HL-60 (cell line): ENCODE results near the gene RDH5.
A peak's percentile ranks its signal among the peaks of the same experiment; 100 is the strongest.

ENCODE experiments used
- DNase-seq, 2 experiments: peaks; one replicate each; pipeline ENCODE4 v3.0.0-alpha.2; 2010 to 2020; ENCODE audit warnings: low read depth in 1 of 2, low spot score in 1 of 2
- H3K27ac ChIP-seq: fragments of 250-450 bp; sonication (Bioruptor Pico); replicated peaks from 2 replicates; pipeline ENCODE4 v1.5.1; 2020; ENCODE audit warnings: mild to moderate bottlenecking, moderate library complexity
- H3K27me3 ChIP-seq: fragments of 250-450 bp; sonication (Bioruptor Pico); 2 replicates; pipeline ENCODE4 v1.5.1; 2021; ENCODE audit warnings: mild to moderate bottlenecking, moderate library complexity; ENCODE audit not compliant: insufficient read depth, poor library complexity, severe bottlenecking
- H3K4me3 ChIP-seq: replicated peaks from 2 replicates; pipeline ENCODE4 v1.5.1; 2011; ENCODE audit warnings: mild to moderate bottlenecking, control low read depth, low read length; ENCODE audit not compliant: insufficient read depth
- CTCF ChIP-seq: IDR thresholded peaks from one replicate; pipeline ENCODE4 v1.5.1; 2011; ENCODE audit warnings: low read length, control low read depth, inconsistent platforms; ENCODE audit not compliant: insufficient read depth
- GABPA ChIP-seq: IDR thresholded peaks from 2 replicates; pipeline ENCODE4 v1.6.1; 2012; ENCODE audit warnings: low read depth
- POLR2AphosphoS5 ChIP-seq: IDR thresholded peaks from 2 replicates; pipeline ENCODE4 v1.6.1; 2012; ENCODE audit warnings: low read depth
- REST ChIP-seq: IDR thresholded peaks from 2 replicates; pipeline ENCODE4 v1.6.1; 2012; ENCODE audit warnings: low read depth; ENCODE audit not compliant: insufficient replicate concordance
- SPI1 ChIP-seq: IDR thresholded peaks from 2 replicates; pipeline ENCODE4 v1.6.1; 2012; ENCODE audit warnings: low read depth, mild to moderate bottlenecking, borderline replicate concordance

RDH5 gene

DNA sequence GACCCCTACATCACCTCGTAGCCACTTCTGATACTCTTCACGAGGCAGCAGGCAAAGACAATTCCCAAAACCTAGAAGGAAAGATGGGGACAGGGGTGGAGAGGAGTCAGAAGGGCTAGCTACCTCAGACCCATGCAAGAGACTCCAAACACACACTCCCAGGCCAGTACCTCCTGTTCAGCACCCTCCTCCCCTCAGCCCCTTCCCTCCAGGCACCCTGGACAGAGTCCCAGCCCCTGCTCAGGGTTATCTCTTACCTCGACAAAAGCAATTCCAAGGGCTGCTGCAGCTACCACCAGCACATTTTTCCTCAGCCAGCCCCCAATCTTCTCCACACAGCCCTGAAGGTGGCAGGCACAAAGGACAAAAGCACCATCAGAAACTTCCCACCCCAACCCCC, 5.4 kb downstream of the RDH5 start:
- no peak overlapping the region for H3K4me3 ChIP-seq
- no peak for TF ChIP-seq REST
- TF ChIP-seq SPI1: no peak
- TF ChIP-seq POLR2AphosphoS5: no peak
- no peak for TF ChIP-seq CTCF
- no peak for TF ChIP-seq GABPA

GRCh38 chr12:55726971-55727370, 6.8 kb downstream of the RDH5 start:
- Histone ChIP-seq H3K27ac (no peak overlapping the region), H3K4me3 (no peak overlapping the region), H3K27me3 (no peaks in the 10 kb centered on the region)
- TF ChIP-seq POLR2AphosphoS5 (no peak), CTCF (no peak), REST (no peak), GABPA (no peak), SPI1 (no peak)
- DNase-seq: no peak

More for the DNA sequence above, 5.4 kb downstream of the RDH5 start:
- no peak for DNase-seq
- no peaks in the 10 kb centered on the region for H3K27me3 ChIP-seq
- no peak overlapping the region for H3K27ac ChIP-seq

GRCh38 chr12:55727643-55728185, 7.5 kb downstream of the RDH5 start:
- H3K27ac ChIP-seq: peak overlapping the region; percentile 86
- no peak for TF ChIP-seq GABPA
- TF ChIP-seq POLR2AphosphoS5: no peak
- no peak for TF ChIP-seq CTCF
- TF ChIP-seq SPI1: no peak
- TF ChIP-seq REST: no peak
- no peaks in the 10 kb centered on the region for H3K27me3 ChIP-seq
- peak overlapping the region; percentile 57 for H3K4me3 ChIP-seq
- no peak for DNase-seq
